Sigmoid colon (tissue), 4 donors: Measurements from ENCODE around the gene CEP95.

Experiments used
- CTCF ChIP-seq, 4 experiments: fragments of 450-650 bp in 3 of 4; fragments of 200-600 bp in 1 of 4; IDR thresholded peaks; one replicate each; pipeline ENCODE4 v1.5.1; 2016 to 2019; ENCODE audit warnings: antibody characterized with exemption in 4 of 4, mild to moderate bottlenecking in 3 of 4, moderate library complexity in 2 of 4
- EP300 ChIP-seq, 4 donors: sonication (generic); formaldehyde crosslinking; IDR thresholded peaks; one replicate each; pipeline ENCODE4 v1.6.1; 2017; ENCODE audit warnings: antibody characterized with exemption in 4 of 4
- POLR2A ChIP-seq, 2 donors: fragments of 450-650 bp; IDR thresholded peaks; one replicate each; pipeline ENCODE4 v1.6.1; 2016; ENCODE audit warnings: antibody characterized with exemption in 2 of 2, mild to moderate bottlenecking in 2 of 2, moderate library complexity in 2 of 2
- POLR2AphosphoS5 ChIP-seq, 4 donors: sonication (generic); formaldehyde crosslinking; IDR thresholded peaks; one replicate each; pipeline ENCODE4 v1.6.1; 2017; ENCODE audit warnings: antibody characterized with exemption in 4 of 4

DNA sequence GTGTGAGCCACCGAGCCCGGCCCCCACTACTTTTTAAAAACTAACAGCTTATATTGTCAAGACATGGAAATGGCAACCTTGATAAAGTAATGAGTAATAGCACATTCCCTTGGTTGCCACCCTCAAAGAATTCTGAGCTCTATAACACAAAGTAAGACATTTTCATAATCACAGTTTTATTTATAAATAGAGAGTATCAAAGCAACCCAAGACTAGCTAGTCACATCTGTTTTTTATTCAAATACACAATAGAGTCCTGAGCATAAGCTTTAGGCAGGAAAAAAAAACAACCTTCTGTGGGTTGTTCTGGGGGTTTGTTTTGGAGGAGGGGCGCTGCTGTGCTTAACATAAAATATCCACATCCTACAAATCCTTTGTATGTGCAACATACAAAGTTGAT is 68.7 kb downstream of the CEP95 start:
- TF ChIP-seq CTCF (IDR thresholded peaks at IDR 0.05) (no peak), POLR2AphosphoS5 (IDR thresholded peaks at IDR 0.05) (no peak), EP300 (IDR thresholded peaks at IDR 0.05) (no peak), POLR2A (IDR thresholded peaks at IDR 0.05) (no peak)
